IMR-90 (cell line): Measurements from ENCODE around the gene ARTN. TPM values are rescaled to one million over a fixed set of nuclear protein-coding genes. Genes with fewer than 3 reads are reported as not detected.

Experiments used
- ATAC-seq: fragments of 200-7000 bp; cut with Tn5 transposase; 2 replicates; pipeline ENCODE4 v1.9.1; 2020; ENCODE audit warnings: low read depth, mild to moderate bottlenecking, moderate library complexity
- BruUV-seq: library from RNA; stranded (reverse); fragments of 400-500 nt; replicated peaks from 2 replicates; lab custom pipeline; 2021; lab: Mats Ljungman, UMichigan
- CTCF ChIA-PET: fragments of 300-600 bp; formaldehyde crosslinking; extraction: SDS; loops from one replicate; lab custom pipeline; 2021; ENCODE audit warnings: antibody characterized with exemption; lab: Yijun Ruan, JAX
- POLR2A ChIA-PET: fragments of 300-600 bp; sonication (Branson Sonifier 250); formaldehyde crosslinking; loops from one replicate; lab custom pipeline; 2022; ENCODE audit warnings: antibody characterized with exemption; ENCODE audit not compliant: unreplicated experiment; lab: Charles Lee
- DNase-seq: peaks from one replicate; pipeline ENCODE4 v3.0.0; 2013
- H2AFZ ChIP-seq: replicated peaks from 2 replicates; pipeline ENCODE3; 2013; ENCODE audit warnings: low read length, mild to moderate bottlenecking; ENCODE audit not compliant: poor library complexity
- H2AK5ac ChIP-seq: 2 replicates; pipeline ENCODE4 v1.6.1; 2013; ENCODE audit warnings: low read depth, low read length, inconsistent platforms
- H2AK9ac ChIP-seq: replicated peaks from 2 replicates; pipeline ENCODE3; 2013; ENCODE audit warnings: mild to moderate bottlenecking, low read depth, low read length, moderate library complexity; ENCODE audit not compliant: poor library complexity
- H2BK120ac ChIP-seq: 2 replicates; pipeline ENCODE4 v1.6.1; 2013; ENCODE audit warnings: low read depth, low read length, inconsistent platforms
- H2BK15ac ChIP-seq: 3 replicates; pipeline ENCODE4 v1.6.1; 2013; ENCODE audit warnings: low read depth, low read length, inconsistent platforms
- H2BK20ac ChIP-seq: 2 replicates; pipeline ENCODE4 v1.6.1; 2013; ENCODE audit warnings: low read depth, mild to moderate bottlenecking, inconsistent platforms, low read length, moderate library complexity
- H2BK5ac ChIP-seq: 2 replicates; pipeline ENCODE4 v1.6.1; 2013; ENCODE audit warnings: mild to moderate bottlenecking, low read depth, low read length, inconsistent platforms; ENCODE audit not compliant: poor library complexity, severe bottlenecking
- H3K14ac ChIP-seq: replicated peaks from 2 replicates; pipeline ENCODE4 v1.6.1; 2013; ENCODE audit warnings: low read depth, low read length, inconsistent platforms
- H3K18ac ChIP-seq: 2 replicates; pipeline ENCODE4 v1.6.1; 2013; ENCODE audit warnings: low read depth, low read length, control low read depth
- H3K23ac ChIP-seq: 2 replicates; pipeline ENCODE4 v1.6.1; 2013; ENCODE audit warnings: low read depth, low read length, inconsistent platforms
- H3K27ac ChIP-seq: 2 replicates; pipeline ENCODE4 v1.5.1; 2013; ENCODE audit warnings: mild to moderate bottlenecking, control low read depth, low read length; ENCODE audit not compliant: insufficient read depth
- H3K27me3 ChIP-seq: 2 replicates; pipeline ENCODE4 v1.6.1; 2013; ENCODE audit warnings: low read length; ENCODE audit not compliant: control insufficient read depth, insufficient read depth
- H3K36me3 ChIP-seq: 2 replicates; pipeline ENCODE4 v1.6.1; 2013; ENCODE audit warnings: low read length, mixed read lengths; ENCODE audit not compliant: control insufficient read depth, insufficient read depth
- H3K4ac ChIP-seq: 2 replicates; pipeline ENCODE4 v1.6.1; 2013; ENCODE audit warnings: low read depth, low read length, inconsistent platforms
- H3K4me1 ChIP-seq: 2 replicates; pipeline ENCODE4 v1.6.1; 2013; ENCODE audit warnings: low read length, mixed read lengths; ENCODE audit not compliant: control insufficient read depth, insufficient read depth
- H3K4me2 ChIP-seq: 2 replicates; pipeline ENCODE4 v1.6.1; 2013; ENCODE audit warnings: low read depth, mild to moderate bottlenecking, control low read depth, low read length, moderate library complexity
- H3K4me3 ChIP-seq: 2 replicates; pipeline ENCODE4 v1.5.1; 2013; ENCODE audit warnings: low read depth, mild to moderate bottlenecking, control low read depth, low read length, moderate library complexity; ENCODE audit not compliant: insufficient read depth
- H3K56ac ChIP-seq: 2 replicates; pipeline ENCODE4 v1.6.1; 2013; ENCODE audit warnings: low read length, inconsistent platforms; ENCODE audit not compliant: insufficient read depth; ENCODE audit errors: extremely low read depth
- H3K79me1 ChIP-seq, 2 experiments: 2 replicates each; pipeline ENCODE4 v1.6.1; 2013; ENCODE audit warnings: low read length in 2 of 2, inconsistent platforms in 1 of 2, low read depth in 1 of 2
- H3K9ac ChIP-seq: 2 replicates; pipeline ENCODE4 v1.6.1; 2013; ENCODE audit warnings: low read depth, low read length, control low read depth
- H3K9me1 ChIP-seq: 2 replicates; pipeline ENCODE4 v1.6.1; 2013; ENCODE audit warnings: low read length, inconsistent platforms; ENCODE audit not compliant: insufficient read depth
- H3K9me3 ChIP-seq: 2 replicates; pipeline ENCODE4 v1.6.1; 2013; ENCODE audit warnings: low read length; ENCODE audit not compliant: control insufficient read depth, insufficient read depth
- H4K20me1 ChIP-seq: 2 replicates; pipeline ENCODE4 v1.6.1; 2013; ENCODE audit warnings: low read length, inconsistent platforms; ENCODE audit not compliant: insufficient read depth
- H4K5ac ChIP-seq: 2 replicates; pipeline ENCODE4 v1.6.1; 2013; ENCODE audit warnings: mild to moderate bottlenecking, low read depth, low read length, control low read depth
- H4K8ac ChIP-seq, 2 experiments: 2 replicates each; pipeline ENCODE4 v1.6.1; 2013; ENCODE audit warnings: low read depth in 2 of 2, low read length in 2 of 2, control low read depth in 1 of 2, inconsistent platforms in 1 of 2
- H4K91ac ChIP-seq: 2 replicates; pipeline ENCODE4 v1.6.1; 2013; ENCODE audit warnings: low read depth, low read length, inconsistent platforms; ENCODE audit not compliant: insufficient read depth
- CHD1 ChIP-seq: IDR thresholded peaks from 2 replicates; pipeline ENCODE4 v1.6.1; 2012; ENCODE audit warnings: low read depth, low read length, improper control_type of control experiment
- ELK1 ChIP-seq: fragments of 150-350 bp; IDR thresholded peaks from 2 replicates; pipeline ENCODE4 v1.6.1; 2016; ENCODE audit warnings: low read depth, mild to moderate bottlenecking, low read length, moderate library complexity, borderline replicate concordance
- MAZ ChIP-seq: IDR thresholded peaks from 2 replicates; pipeline ENCODE4 v1.6.1; 2012; ENCODE audit warnings: low read depth, mild to moderate bottlenecking, low read length, improper control_type of control experiment, moderate library complexity, borderline replicate concordance
- POLR2A ChIP-seq: IDR thresholded peaks from 2 replicates; pipeline ENCODE4 v1.6.1; 2012; ENCODE audit warnings: mild to moderate bottlenecking, low read depth, low read length
- RAD21 ChIP-seq: IDR thresholded peaks from 2 replicates; pipeline ENCODE4 v1.6.1; 2012; ENCODE audit warnings: low read length, improper control_type of control experiment
- RFX5 ChIP-seq: IDR thresholded peaks from 2 replicates; pipeline ENCODE4 v1.8.0; 2012; ENCODE audit warnings: low read depth, mild to moderate bottlenecking, low read length, moderate library complexity
- WGBS, 2 experiments: methylation state at CpG; one replicate each; pipeline versions ENCODE4 v1.1.5 to v1.1.7; 2013; ENCODE audit warnings: missing lambda C conversion rate in 2 of 2; ENCODE audit not compliant: insufficient read length in 1 of 2; ENCODE audit errors: extremely low coverage in 2 of 2; 5-methylcytosine and 5-hydroxymethylcytosine counted together
- dilution Hi-C: fragments of 300-500 bp; cut with HindIII; formaldehyde crosslinking; loops from one replicate; pipeline ENCODE4 v1.14.3; 2018; ENCODE audit warnings: low sequenced_read_pairs; ENCODE audit not compliant: unreplicated experiment
- in situ Hi-C: fragments of 300-500 bp; cut with MboI; formaldehyde crosslinking; loops from 3 replicates; pipeline ENCODE4 v1.14.3; 2019; ENCODE audit warnings: low sequenced_read_pairs, inconsistent platforms, mixed read lengths
- intact Hi-C: fragments of 100-400 bp; cut with micrococcal nuclease; formaldehyde crosslinking; loops from 2 replicates; pipeline ENCODE4 v1.10.0; 2022
- polyA plus RNA-seq, 3 experiments: library from polyadenylated mRNA; depleted of rRNA; stranded (reverse); fragments of >200 nt; gene quantifications; 2 replicates each; pipeline ENCODE4 v1.2.3, GENCODE V29; 2012; ENCODE audit warnings: low replicate concordance in 1 of 3
- total RNA-seq: library from RNA; depleted of rRNA; stranded (reverse); fragments of >200 nt; gene quantifications from 2 replicates; pipeline ENCODE4 v1.2.3, GENCODE V29; 2012
- TF ChIP-seq, protein P1 (sequence below): fragments of 150-350 bp; IDR thresholded peaks from 2 replicates; pipeline ENCODE4 v1.6.1; 2017; ENCODE audit warnings: mild to moderate bottlenecking, antibody characterized with exemption, low read length, low read depth

The ARTN gene
- total and polyA plus RNA-seq, 2 of the 4 experiments (the other 2 are of a cell fraction): 0.29 TPM; not detected in 1

- no peaks in the 10 kb centered on the region for H3K9me3 ChIP-seq
- H3K9me1 ChIP-seq: peaks cover 14% of the 10 kb centered on the region
- H3K18ac ChIP-seq: no peak overlapping the region
- DNase-seq (no peak), ATAC-seq (no peak)
- H4K20me1 ChIP-seq: no peaks in the 10 kb centered on the region
- H2BK120ac ChIP-seq: no peak overlapping the region; the same call in 1 of the 2 replicates
- peak overlapping the region; percentile 68 to 93; a peak in 1 of 4 replicates for H4K8ac ChIP-seq
- no peak overlapping the region for H4K5ac ChIP-seq
- TF ChIP-seq RFX5 (no peak), CHD1 (no peak), ELK1 (no peak), MAZ (no peak), POLR2A (no peak), RAD21 (no peak)
- TF ChIP-seq, protein P1, sequence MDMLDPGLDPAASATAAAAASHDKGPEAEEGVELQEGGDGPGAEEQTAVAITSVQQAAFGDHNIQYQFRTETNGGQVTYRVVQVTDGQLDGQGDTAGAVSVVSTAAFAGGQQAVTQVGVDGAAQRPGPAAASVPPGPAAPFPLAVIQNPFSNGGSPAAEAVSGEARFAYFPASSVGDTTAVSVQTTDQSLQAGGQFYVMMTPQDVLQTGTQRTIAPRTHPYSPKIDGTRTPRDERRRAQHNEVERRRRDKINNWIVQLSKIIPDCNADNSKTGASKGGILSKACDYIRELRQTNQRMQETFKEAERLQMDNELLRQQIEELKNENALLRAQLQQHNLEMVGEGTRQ: no peak
- H3K23ac ChIP-seq: peak overlapping the region; percentile 51; the same call in 1 of the 2 replicates
- peak overlapping the region; percentile 70 for H3K4me2 ChIP-seq
- H3K79me1 ChIP-seq: peaks cover 9 to 40% of the 10 kb centered on the region in 2 experiments; a peak in 3 of 4 replicates
- WGBS, 2 experiments: no CpG with 5 or more reads among the region's 3 CpGs
- H3K36me3 ChIP-seq: peaks cover 5% of the 10 kb centered on the region
- no peak overlapping the region for H4K91ac ChIP-seq
- H3K9ac ChIP-seq: peak overlapping the region; percentile 34; the same call in 1 of the 2 replicates
- no peak overlapping the region; the same call in 1 of the 2 replicates for H3K56ac ChIP-seq
- H2BK20ac ChIP-seq: no peak overlapping the region
- H3K27ac ChIP-seq: no peak overlapping the region
- intact Hi-C loops: loop anchor here (1.0 to 2.0 kb wide), 2 partner anchors 23 to 182 kb away; no protein-coding TSS in a partner anchor
- H3K4me1 ChIP-seq: peaks cover 15% of the 10 kb centered on the region
- H2BK15ac ChIP-seq: no peak overlapping the region
- H2AFZ ChIP-seq: peak overlapping the region; percentile 96
- H2BK5ac ChIP-seq: no peak overlapping the region
- in situ Hi-C loops: no loop called here
- H2AK5ac ChIP-seq: no peak overlapping the region
- ChIA-PET CTCF (interaction anchor here (0.9 to 3.5 kb wide), 5 partner anchors 11 to 182 kb away, joined by 3 to 21 read pairs (median 6); partner anchors contain the start of gene DPH2), POLR2A (interaction anchor here (0.6 kb wide), 1 partner anchor 135 kb away, joined by 3 read pairs; no protein-coding TSS in a partner anchor)
- peak overlapping the region; percentile 59 for H3K14ac ChIP-seq
- no peak overlapping the region for H2AK9ac ChIP-seq
- H3K4me3 ChIP-seq: peak overlapping the region; percentile 67
- H3K27me3 ChIP-seq: no peaks in the 10 kb centered on the region
- dilution Hi-C loops: no loop called here
- no TSS peak for BruUV-seq
- H3K4ac ChIP-seq: peak overlapping the region; percentile 30
Observed at GRCh38 chr1:43945674-43946235, 12.2 kb downstream of the ARTN start.
